Activated CD4-positive, alpha-beta memory T cell treated with anti-CD3 and anti-CD28 coated beads, Interleukin-2, amount 10 ng/mL, durations not matched to agents 7 days and 5 days (primary cell): Measurements from ENCODE around the gene STXBP5. TPM values are rescaled to one million over a fixed set of nuclear protein-coding genes. Genes with fewer than 3 reads are reported as not detected.

ENCODE experiments used
- CTCF ChIA-PET: fragments of 350-600 bp; sonication (Branson Sonifier 250); formaldehyde crosslinking; loops from one replicate; lab custom pipeline; 2021; ENCODE audit warnings: antibody characterized with exemption, inconsistent platforms; lab: Charles Lee
- POLR2A ChIA-PET: fragments of 350-600 bp; sonication (Branson Sonifier 250); formaldehyde crosslinking; loops from one replicate; lab custom pipeline; 2021; ENCODE audit warnings: antibody characterized with exemption; lab: Charles Lee
- DNase-seq: peaks from one replicate; pipeline ENCODE4 v3.0.0-alpha.2; 2020
- H3K27ac Mint-ChIP-seq: one replicate; pipeline ENCODE4 v1.8.0; 2021; ENCODE audit warnings: mild to moderate bottlenecking, mixed read lengths
- H3K27me3 Mint-ChIP-seq: one replicate; pipeline ENCODE4 v1.8.0; 2021; ENCODE audit warnings: mixed read lengths
- H3K36me3 Mint-ChIP-seq: one replicate; pipeline ENCODE4 v1.8.0; 2021; ENCODE audit warnings: low read depth, mixed read lengths
- H3K4me1 Mint-ChIP-seq: one replicate; pipeline ENCODE4 v1.8.0; 2021; ENCODE audit warnings: mixed read lengths
- H3K4me3 Mint-ChIP-seq: one replicate; pipeline ENCODE4 v1.8.0; 2021; ENCODE audit warnings: mild to moderate bottlenecking, mixed read lengths
- H3K9me3 Mint-ChIP-seq: one replicate; pipeline ENCODE4 v1.8.0; 2021; ENCODE audit warnings: mixed read lengths
- total RNA-seq, 2 experiments: library from RNA; stranded (reverse); gene quantifications; one replicate each; pipeline ENCODE4 v1.2.3, GENCODE V29; 2021

Gene STXBP5
- total RNA-seq, 2 experiments from 2014 or later: 16.7 to 17.2 TPM

GRCh38 chr6:147310521-147310920, 106.3 kb downstream of the STXBP5 start:
- Mint-ChIP-seq H3K9me3 (peaks cover 2% of the 10 kb centered on the region), H3K4me3 (no peak overlapping the region), H3K27me3 (no peaks in the 10 kb centered on the region), H3K36me3 (peaks cover 14% of the 10 kb centered on the region), H3K4me1 (no peaks in the 10 kb centered on the region), H3K27ac (no peak overlapping the region)
- CTCF ChIA-PET: no interaction called here
- DNase-seq: no peak
- POLR2A ChIA-PET: no interaction called here

DNA sequence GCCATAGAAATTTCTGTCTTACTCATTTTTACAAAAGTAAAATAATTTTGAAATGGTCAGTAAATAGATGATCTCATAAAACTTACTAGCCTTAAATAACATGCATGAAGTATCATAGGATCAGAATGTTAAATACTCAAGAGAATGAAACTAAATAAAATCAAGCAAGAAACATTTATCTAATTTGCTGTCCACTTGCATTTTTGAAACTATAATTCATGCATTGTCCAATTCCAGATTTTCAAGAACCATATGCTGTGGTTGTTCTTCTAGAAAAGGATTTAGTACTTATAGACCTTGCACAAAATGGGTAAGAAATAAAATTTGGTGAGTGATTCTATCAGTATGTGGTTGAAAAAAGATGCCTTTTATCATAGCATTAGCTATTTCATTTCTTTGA, 107.0 kb downstream of the STXBP5 start:
- no peak for DNase-seq
- H3K27ac Mint-ChIP-seq: no peak overlapping the region
- ChIA-PET CTCF (interaction anchor here (0.6 kb wide), 1 partner anchor 67 kb away, joined by 5 read pairs; no protein-coding TSS in a partner anchor), POLR2A (no interaction called here)
- H3K4me3 Mint-ChIP-seq: no peak overlapping the region
- peaks cover 16% of the 10 kb centered on the region for H3K36me3 Mint-ChIP-seq
- no peaks in the 10 kb centered on the region for H3K4me1 Mint-ChIP-seq
- H3K27me3 Mint-ChIP-seq: no peaks in the 10 kb centered on the region
- no peaks in the 10 kb centered on the region for H3K9me3 Mint-ChIP-seq

DNA sequence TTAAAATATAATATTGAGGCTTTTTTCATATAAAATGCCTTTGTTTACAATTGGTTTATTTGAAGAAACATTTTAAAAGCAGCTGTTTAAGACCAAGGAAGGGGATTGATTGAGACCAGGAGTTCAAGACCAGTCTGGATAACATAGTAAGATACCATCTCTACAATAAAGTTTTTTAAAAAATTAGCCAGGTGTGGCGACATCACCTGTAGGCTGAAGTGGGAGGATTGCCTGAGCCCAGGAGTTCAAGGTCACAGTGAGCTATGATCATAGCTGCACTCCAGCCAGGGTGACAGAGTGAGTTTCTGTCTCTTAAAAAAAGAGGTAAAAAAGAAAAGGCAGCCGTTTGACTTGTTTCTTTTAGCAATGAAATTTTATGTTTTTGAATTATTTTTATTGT, 117.0 kb downstream of the STXBP5 start:
- CTCF ChIA-PET: no interaction called here
- Mint-ChIP-seq H3K27ac (no peak overlapping the region), H3K4me1 (peaks cover 16% of the 10 kb centered on the region), H3K27me3 (no peaks in the 10 kb centered on the region), H3K36me3 (peaks cover 18% of the 10 kb centered on the region), H3K9me3 (no peaks in the 10 kb centered on the region), H3K4me3 (no peak overlapping the region)
- POLR2A ChIA-PET: no interaction called here
- no peak for DNase-seq

GRCh38 chr6:147322299-147323162, 118.3 kb downstream of the STXBP5 start:
- peak; percentile 19 for DNase-seq
- Mint-ChIP-seq H3K27me3 (no peaks in the 10 kb centered on the region), H3K36me3 (peaks cover 27% of the 10 kb centered on the region), H3K4me1 (peaks cover 16% of the 10 kb centered on the region), H3K27ac (peak overlapping the region; percentile 77), H3K4me3 (peak overlapping the region; percentile 24), H3K9me3 (no peaks in the 10 kb centered on the region)
- CTCF ChIA-PET: no interaction called here
- POLR2A ChIA-PET: no interaction called here

- Mint-ChIP-seq H3K27ac (no peak overlapping the region), H3K4me1 (peaks cover 16% of the 10 kb centered on the region), H3K36me3 (peaks cover 36% of the 10 kb centered on the region), H3K9me3 (no peaks in the 10 kb centered on the region), H3K4me3 (no peak overlapping the region), H3K27me3 (no peaks in the 10 kb centered on the region)
- no peak for DNase-seq
- CTCF ChIA-PET: no interaction called here
- POLR2A ChIA-PET: no interaction called here
These were observed 121.3 kb downstream of the STXBP5 start for GRCh38 chr6:147325557-147325956.

- no peak for DNase-seq
- ChIA-PET CTCF (no interaction called here), POLR2A (no interaction called here)
- no peak overlapping the region for H3K27ac Mint-ChIP-seq
- H3K4me3 Mint-ChIP-seq: no peak overlapping the region
- peaks cover 26% of the 10 kb centered on the region for H3K36me3 Mint-ChIP-seq
- H3K27me3 Mint-ChIP-seq: no peaks in the 10 kb centered on the region
- no peaks in the 10 kb centered on the region for H3K9me3 Mint-ChIP-seq
- H3K4me1 Mint-ChIP-seq: no peaks in the 10 kb centered on the region
These were observed 127.2 kb downstream of the STXBP5 start for GRCh38 chr6:147331401-147331800.

DNA sequence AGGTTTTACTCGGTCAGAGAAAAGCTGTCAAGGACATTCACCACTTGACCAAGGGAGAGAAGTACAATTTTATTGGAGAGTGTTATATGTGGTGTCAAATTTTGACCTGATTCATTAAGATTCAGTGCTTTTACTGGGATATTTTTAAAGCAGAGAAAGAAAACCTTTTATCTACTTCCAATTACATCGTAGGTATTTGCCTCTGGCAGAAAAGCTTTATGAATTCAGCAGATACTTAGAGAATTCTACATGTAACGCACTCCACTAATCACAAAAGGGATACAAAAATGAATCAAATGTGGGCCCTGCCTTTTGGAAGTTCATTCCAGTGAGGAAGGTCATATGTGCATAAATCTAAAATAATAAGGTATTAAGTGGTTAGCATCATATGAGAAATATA, 133.7 kb downstream of the STXBP5 start:
- POLR2A ChIA-PET: no interaction called here
- Mint-ChIP-seq H3K4me1 (no peaks in the 10 kb centered on the region), H3K36me3 (peaks cover 14% of the 10 kb centered on the region), H3K27ac (no peak overlapping the region), H3K4me3 (no peak overlapping the region), H3K27me3 (no peaks in the 10 kb centered on the region), H3K9me3 (no peaks in the 10 kb centered on the region)
- CTCF ChIA-PET: no interaction called here
- no peak for DNase-seq

DNA sequence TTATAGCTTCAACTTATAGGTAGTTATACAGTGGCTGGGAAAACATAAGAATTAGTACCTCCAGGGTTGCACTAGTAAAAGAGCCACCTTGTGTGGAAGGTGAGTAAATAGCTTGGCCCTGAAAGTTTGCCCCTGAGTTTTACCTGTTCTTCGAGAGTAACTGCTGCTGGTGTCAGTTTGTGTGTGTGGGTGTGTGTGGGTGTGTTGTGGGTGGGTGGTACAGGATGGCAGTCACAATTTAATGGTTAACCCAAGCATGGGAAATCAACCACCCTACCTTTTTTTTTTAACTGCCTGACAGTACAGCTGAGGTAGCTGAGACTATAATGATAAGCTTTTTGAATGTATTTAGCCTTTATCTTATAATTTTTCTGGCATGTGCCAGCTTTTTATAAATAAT, 137.3 kb downstream of the STXBP5 start:
- H3K4me1 Mint-ChIP-seq: no peaks in the 10 kb centered on the region
- no peaks in the 10 kb centered on the region for H3K27me3 Mint-ChIP-seq
- H3K27ac Mint-ChIP-seq: no peak overlapping the region
- peaks cover 19% of the 10 kb centered on the region for H3K36me3 Mint-ChIP-seq
- no peaks in the 10 kb centered on the region for H3K9me3 Mint-ChIP-seq
- CTCF ChIA-PET: no interaction called here
- POLR2A ChIA-PET: no interaction called here
- DNase-seq: no peak
- no peak overlapping the region for H3K4me3 Mint-ChIP-seq

DNA sequence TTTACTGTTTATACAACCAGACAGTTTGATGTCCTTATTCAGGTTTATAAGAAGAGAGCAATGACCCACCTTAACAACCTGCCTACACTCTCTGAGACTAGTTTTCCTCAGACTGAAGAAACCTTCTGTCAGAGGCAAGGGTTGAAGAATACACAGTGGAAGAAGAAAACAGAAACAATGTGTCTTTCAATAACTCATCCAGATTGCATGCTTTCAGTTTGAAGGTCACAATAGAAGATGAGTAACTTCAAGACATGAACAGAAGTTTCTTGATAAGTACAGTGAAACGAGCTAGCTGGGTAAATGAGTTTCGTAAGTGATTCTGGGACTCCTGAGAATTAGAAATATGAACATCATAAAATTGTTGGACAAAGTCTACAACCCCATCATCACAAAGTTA, 141.7 kb downstream of the STXBP5 start:
- POLR2A ChIA-PET: no interaction called here
- Mint-ChIP-seq H3K27me3 (no peaks in the 10 kb centered on the region), H3K4me3 (no peak overlapping the region), H3K27ac (no peak overlapping the region), H3K9me3 (no peaks in the 10 kb centered on the region), H3K36me3 (peaks cover 11% of the 10 kb centered on the region), H3K4me1 (no peaks in the 10 kb centered on the region)
- CTCF ChIA-PET: no interaction called here
- DNase-seq: no peak

DNA sequence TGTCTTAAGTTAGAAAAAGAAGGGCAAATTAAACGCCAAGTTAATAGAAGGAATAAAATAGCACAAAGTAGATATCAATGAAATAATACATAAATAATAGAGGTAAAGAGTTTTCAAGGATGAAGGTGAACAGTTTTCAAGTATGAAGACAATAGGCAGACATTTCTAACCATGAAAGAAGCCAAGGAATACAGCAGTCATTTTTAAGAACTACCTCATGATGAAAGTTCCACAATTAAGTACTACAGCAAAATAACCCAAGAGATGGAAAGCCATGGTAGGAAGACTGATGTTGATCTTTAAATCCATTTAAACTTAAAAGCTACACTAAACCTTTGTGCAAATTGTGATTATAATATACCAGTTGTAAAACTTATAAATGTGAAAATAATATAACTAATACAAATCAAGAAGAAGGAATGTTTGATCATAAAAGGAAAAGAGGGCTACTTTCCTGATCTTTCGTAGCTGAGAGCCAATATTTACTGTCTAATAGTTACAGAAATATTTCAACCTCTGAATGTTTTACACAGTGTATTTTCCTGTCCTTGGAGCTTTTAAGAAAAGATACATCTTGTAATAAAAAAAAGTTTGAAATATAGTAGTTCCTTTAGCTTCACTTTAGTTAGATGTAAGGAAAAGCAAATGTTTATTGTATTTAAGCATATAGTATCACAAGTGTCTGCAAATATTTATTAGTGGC, 143.1 kb downstream of the STXBP5 start:
- ChIA-PET CTCF (no interaction called here), POLR2A (no interaction called here)
- Mint-ChIP-seq H3K27ac (no peak overlapping the region), H3K4me3 (no peak overlapping the region), H3K36me3 (peaks cover 9% of the 10 kb centered on the region), H3K9me3 (no peaks in the 10 kb centered on the region), H3K4me1 (no peaks in the 10 kb centered on the region), H3K27me3 (no peaks in the 10 kb centered on the region)
- DNase-seq: no peak

DNA sequence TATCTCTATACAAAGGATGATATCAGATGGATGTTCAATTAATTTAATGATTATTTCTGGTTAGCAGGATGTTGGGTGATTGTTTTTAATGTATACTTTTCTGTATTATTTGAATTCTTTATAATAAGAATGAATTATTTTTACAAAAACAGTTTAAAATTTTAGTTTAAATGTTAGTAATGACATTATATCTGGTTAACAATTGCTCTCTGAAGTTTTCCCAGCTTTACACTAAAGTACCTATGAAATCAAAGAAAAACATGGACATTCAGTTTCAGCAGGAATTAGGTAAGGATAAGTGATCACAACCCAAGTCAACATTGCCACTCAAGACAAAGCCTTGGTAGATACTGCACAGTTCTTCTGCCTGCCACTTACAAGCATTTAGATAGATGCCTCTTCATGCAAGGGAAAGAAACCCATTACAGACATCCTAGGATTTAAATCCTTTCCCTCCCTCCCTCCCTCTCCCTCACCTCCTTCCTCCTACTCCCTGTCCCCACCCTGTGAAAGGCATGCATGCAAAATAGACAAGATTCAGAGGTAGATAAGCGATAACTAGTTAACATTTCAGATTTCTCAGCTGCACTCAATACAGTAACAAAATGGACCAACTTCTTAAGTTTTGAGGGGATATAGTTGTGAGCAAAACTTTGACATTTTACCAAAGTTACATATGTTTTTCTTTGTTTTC, 143.8 kb downstream of the STXBP5 start:
- H3K27ac Mint-ChIP-seq: no peak overlapping the region
- ChIA-PET CTCF (no interaction called here), POLR2A (no interaction called here)
- no peak for DNase-seq
- no peaks in the 10 kb centered on the region for H3K27me3 Mint-ChIP-seq
- no peaks in the 10 kb centered on the region for H3K4me1 Mint-ChIP-seq
- H3K4me3 Mint-ChIP-seq: no peak overlapping the region
- peaks cover 9% of the 10 kb centered on the region for H3K36me3 Mint-ChIP-seq
- H3K9me3 Mint-ChIP-seq: no peaks in the 10 kb centered on the region

DNA sequence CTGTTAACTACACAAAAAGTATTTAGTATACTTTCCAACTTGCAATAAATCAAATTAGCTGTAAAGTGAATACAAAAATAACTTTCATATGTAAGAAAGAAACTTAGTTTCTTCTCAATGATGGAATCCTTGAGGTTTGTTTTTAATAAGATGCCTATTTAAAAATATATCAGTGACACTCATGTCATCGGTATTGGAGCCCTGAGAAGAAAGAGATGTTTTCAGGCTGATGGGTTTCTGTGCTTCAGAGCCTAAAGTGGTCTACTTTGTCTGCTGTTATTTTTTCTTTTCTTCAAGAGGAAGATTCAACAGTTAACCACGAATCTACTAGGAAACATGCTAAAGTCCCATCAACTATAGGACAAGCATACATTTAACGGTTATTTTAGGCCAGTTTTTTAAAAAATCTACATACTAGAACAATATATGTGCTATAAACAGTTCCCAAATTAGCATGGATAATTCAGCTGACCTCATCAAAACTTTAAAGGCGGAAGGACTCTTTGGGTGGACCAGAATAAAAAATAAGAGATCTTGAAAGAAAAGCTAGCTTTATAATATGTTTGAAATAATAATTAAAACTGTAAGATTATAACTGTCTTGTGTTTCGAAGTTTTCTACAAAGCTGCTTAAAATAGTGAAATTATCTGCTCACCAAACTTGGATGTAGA, 157.2 kb downstream of the STXBP5 start:
- no peaks in the 10 kb centered on the region for H3K4me1 Mint-ChIP-seq
- DNase-seq: no peak
- ChIA-PET CTCF (no interaction called here), POLR2A (no interaction called here)
- H3K9me3 Mint-ChIP-seq: no peaks in the 10 kb centered on the region
- H3K27me3 Mint-ChIP-seq: no peaks in the 10 kb centered on the region
- no peak overlapping the region for H3K27ac Mint-ChIP-seq
- peaks cover 37% of the 10 kb centered on the region for H3K36me3 Mint-ChIP-seq
- no peak overlapping the region for H3K4me3 Mint-ChIP-seq

DNA sequence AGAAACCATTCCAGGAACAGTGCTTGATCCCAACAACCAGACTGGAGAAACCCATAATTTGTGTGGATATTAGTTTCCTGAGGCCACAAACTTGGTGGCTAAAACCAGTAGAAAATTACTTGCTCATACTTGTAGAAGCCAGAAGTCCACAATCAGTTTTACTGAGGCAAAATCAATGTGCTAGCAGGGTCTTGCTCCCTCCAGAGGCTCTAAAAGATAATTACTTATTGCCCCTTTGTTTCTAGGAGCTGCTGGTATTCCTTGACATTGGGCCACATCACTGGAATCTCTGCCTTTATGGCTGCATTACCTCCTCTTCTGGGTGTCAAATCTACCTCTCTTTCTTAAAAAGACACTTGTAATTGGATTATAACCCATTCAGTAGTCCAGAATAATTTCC, 162.1 kb downstream of the STXBP5 start:
- H3K4me3 Mint-ChIP-seq: no peak overlapping the region
- ChIA-PET CTCF (no interaction called here), POLR2A (no interaction called here)
- no peaks in the 10 kb centered on the region for H3K4me1 Mint-ChIP-seq
- H3K36me3 Mint-ChIP-seq: peaks cover 20% of the 10 kb centered on the region
- no peak for DNase-seq
- no peaks in the 10 kb centered on the region for H3K27me3 Mint-ChIP-seq
- no peaks in the 10 kb centered on the region for H3K9me3 Mint-ChIP-seq
- H3K27ac Mint-ChIP-seq: no peak overlapping the region
